HG02973 (cell line): Measurements from ENCODE around the gene PPP2R3B.
"Not testable (repeated sequence)": the region's sequence is repeated elsewhere in the genome, so short reads cannot be mapped to it uniquely, and the experiment has no call there.

Experiments
- ATAC-seq: cut with Tn5 transposase; IDR thresholded peaks from one replicate; pipeline ENCODE4 v1.9.1; 2021; ENCODE audit warnings: moderate library complexity; ENCODE audit not compliant: unreplicated experiment

The PPP2R3B gene

DNA sequence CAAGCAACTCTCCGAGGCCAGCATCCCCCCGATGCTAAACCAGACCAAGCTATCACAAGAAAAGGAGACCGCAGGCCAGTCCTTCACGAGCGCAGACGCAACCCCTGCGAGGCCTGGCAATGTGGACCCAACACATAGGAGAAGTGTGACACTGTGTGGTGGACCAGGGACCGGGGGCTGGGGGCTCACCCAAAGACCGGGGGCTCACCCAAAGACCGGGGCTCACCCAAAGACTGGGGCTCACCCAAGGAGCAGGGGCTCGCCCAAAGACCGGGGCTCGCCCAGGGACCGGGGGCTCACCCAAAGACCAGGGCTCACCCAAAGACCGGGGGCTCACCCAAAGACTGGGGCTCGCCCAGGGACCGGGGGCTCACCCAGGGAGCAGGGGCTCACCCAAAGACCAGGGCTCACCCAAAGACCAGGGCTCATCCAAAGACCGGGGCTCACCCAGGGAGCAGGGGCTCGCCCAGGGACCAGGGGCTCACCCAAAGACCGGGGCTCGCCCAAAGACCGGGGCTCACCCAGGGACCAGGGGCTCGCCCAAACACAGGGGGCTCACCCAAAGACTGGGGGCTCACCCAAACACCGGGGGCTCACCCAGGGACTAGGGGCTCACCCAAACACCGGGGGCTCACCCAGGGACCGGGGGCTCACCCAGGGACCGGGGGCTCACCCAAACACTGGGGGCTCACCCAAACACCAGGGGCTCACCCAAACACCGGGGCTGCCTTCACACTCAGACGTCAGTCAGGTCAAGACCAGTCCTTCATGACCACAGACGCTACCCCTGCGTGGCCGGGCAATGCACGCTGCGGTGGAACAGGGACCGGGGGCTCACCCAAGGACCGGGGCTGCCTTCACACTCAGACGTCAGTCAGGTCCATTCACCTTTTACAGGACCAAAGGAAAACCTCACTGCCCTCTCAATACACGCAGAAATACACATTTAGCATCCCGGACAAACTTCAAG, 32.9 kb downstream of the PPP2R3B start:
- no peak for ATAC-seq

GRCh38 chrX:352582-353314, 34.0 kb downstream of the PPP2R3B start:
- no peak for ATAC-seq

- no peak for ATAC-seq
Observed at GRCh38 chrX:352181-352580, 34.5 kb downstream of the PPP2R3B start.

GRCh38 chrX:351736-352135, 35.0 kb downstream of the PPP2R3B start:
- ATAC-seq: no peak

DNA sequence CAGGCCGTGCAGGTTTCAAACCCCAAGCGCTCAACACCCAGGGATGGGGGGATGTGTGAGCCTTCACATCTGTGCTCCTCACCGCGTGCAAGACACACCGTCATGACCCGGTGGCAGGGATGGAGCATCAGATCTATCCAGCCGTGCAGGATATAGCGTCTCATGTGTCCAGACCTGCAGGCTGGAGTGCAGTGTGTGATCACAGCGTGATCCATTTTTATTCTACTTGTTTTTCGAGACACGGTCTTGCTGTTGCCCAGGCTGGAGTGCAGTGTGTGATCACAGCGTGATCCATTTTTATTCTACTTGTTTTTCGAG, 35.4 kb downstream of the PPP2R3B start:
- ATAC-seq: not testable (repeated sequence)

DNA sequence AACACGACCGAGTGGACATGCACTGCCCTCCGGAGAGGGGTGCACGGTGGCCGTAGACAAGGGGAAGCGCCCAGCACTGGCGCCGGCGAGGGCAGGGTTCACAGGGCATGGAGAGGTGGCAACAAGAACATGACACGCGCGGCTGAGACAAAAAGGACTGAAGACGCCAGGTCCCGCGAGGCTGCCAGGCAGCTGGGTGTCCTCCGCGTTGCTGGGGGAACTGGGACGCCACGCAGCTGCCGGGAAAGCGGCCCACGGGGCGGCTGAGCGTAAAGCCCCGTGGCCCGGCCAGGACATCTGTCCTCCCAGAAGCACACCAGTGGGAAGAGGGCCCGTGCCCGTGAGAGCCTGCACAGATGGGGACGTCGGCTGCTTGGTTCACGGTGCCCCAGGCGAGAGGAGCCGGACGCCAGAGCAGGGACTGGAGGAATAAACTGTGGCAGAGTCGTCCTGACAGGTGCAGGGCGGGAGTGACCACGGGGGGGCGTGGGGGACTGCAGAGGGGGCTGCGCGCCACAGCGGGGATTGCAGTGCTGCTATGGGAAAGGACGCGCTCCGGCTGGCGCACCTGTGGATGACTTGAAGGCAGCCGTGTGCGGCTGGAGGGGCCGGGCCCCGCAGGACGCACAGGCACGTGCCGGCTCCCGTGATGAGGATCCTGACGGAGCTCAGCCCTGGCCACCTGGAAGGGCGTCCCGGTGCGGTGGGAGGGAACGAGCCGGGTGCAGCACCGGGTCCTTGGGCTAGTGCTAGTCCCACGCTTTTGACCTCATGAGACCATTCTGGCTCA, 36.0 kb downstream of the PPP2R3B start:
- no peak for ATAC-seq

DNA sequence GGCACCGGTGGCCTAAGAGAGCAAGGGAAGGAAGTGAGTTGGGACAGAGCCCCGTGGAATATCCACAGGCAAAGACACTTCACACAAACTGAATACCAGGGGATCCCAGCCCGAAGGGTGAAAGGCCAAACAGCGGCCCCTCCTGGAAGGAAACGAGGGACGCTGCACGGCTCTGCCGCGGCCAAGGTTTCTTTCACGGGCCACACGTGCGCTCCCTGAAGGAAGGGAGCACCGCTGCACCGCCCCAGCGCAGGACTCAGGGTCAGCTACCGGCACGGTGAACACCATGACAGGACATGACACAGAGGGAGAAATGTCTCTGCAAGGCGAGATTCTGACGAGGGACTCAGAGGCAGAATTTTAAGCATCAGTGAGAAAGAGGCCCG, 36.6 kb downstream of the PPP2R3B start:
- ATAC-seq: no peak

GRCh38 chrX:349702-350101, 37.0 kb downstream of the PPP2R3B start:
- no peak for ATAC-seq

- no peak for ATAC-seq
Observed at GRCh38 chrX:349196-349595, 37.5 kb downstream of the PPP2R3B start.

- ATAC-seq: no peak
Observed at GRCh38 chrX:348461-349117, 38.1 kb downstream of the PPP2R3B start.

DNA sequence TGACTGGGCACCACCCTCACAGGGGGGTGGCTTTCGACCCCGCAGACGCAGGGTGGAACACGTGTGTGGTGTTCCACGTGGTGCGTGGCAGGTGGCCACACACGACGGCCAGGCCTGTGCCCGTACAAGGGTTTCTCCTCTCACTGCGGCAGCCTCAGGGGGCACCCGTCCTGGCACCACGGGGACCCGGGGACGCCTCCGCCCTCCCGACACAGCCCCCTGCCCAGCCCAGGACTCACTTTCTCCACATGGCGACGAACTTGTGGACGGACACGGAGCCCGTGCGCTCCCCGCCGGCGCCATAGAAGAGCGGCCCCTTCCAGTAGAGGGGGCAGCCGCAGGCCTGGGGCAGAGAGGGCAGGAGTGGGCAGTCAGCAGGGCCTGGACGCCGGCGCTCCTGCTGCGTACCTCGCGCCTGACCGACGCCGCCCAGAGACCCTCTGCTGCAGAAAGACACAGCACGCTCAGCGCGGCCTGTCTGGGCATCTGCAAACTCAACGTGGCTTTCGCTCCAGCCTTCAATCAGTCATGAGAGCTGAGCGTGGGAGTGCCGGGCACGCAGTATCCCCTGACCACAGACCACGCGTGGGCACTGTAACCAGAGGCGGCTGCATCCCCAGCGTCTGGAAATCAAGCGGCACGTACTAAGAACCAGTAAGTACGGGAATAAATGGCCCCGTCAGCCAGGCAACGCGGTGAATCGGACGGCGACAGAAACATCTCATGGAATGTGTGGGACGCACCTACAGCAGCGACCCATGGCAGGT, 39.2 kb downstream of the PPP2R3B start:
- ATAC-seq: no peak

DNA sequence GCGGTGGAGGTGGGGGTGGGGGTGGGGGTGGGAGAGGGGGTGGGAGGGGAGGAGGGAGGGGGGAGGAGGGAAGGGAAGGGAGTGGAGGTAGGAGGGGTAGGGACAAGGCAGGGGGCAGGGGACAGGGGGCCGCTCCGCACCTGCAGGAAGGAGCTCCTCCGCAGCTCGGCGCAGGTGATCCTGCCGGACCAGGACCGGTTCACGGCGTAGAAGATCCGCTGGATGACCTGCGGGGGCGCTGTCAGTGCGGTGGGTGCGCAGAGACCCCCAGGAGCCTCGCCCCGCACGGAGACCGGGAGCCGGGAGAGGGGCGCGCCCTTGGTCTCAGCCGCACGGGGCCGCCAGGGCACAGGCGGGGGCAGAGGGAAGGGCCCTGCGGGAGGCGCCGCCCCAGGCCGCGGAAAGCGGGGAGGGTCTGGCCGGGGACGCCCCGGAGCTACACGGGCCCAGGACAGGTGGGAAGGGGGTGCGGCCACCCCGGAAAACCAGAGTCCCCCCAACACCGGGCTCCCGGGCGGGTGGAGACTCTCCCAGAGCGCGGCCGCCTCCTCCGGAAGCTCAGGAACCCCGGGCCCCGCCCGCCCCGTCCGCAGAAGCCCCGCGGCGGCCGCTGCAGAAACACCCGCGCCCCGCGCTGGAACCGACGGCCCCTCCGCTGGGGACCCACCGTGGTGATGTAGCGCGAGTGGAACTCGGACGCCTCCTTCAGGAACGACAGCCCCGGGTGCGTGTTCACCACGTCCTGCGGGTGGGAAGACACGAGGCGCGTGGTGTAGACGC, 40.5 kb downstream of the PPP2R3B start:
- no peak for ATAC-seq

DNA sequence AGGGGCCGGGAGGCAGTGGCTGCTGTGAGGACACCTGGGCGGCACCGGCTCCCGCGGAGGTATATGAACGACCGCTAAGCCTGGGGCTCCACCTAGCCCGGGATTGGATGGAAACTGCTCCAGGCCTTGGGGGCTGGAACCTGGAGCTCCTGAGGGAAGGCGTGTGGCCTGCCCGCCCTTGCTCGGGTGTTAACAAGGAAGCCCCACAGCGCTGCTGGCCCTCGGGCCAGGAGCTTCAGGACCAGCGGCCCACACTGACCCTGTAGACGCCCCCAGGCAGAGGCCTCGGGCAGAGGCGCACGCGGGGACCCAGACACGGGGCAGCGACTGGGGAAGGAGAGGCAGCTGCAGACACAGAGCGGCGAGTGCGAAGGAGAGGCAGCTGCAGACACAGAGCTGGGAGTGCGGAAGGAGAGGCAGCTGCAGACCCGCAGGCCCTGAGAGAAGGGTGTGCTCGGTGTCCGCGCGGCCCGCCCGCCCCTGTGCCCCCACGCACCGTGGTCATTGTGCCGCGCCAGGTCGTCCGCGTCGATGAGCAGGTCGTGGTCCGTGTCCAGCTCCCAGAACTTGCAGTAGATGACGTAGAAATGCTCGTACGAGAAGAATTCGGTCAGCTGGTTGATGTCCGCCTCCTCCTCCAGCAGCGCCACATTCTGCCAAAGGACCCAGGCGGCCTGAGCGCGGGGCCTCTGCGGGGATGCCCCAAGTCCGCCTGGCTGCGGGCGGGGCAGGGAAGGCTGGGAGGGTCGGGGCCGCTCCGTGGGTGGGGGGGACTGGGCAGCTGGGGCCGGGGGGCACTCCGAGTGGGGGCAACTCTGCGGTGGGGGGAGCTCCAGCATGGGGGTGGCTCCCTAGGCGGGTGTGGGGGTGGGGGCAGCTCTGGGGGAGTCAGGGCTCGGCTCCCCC, 41.4 kb downstream of the PPP2R3B start:
- no peak for ATAC-seq

- no peak for ATAC-seq
Observed at GRCh38 chrX:344371-344901, 42.3 kb downstream of the PPP2R3B start.

DNA sequence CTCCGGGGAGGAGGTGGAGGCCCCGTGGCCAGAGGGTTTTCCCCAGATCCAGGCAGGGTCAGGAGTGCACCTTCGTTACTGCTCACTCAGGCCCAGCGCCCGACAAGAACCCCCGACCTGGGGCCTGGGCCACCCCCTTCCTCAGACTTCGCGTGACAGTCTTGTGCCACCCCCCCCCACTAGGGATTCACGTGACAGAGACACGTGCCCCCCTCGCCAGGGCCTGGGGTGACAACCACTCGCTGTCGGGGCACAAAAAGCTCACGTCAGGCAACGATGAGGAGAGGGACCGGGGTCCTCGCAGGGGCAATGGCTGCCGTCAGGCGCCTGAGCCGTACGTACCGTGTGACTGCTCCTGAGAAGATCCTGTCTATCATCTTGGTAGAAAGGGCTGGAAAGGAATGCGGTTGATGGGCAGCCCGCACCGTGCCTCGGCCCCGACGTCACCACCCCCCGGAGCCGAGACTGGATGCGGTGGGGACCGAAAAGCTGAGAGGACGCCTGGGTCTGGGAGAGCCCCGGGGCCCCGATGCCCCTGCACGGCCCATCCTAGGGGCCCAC, 45.1 kb downstream of the PPP2R3B start:
- ATAC-seq: no peak

DNA sequence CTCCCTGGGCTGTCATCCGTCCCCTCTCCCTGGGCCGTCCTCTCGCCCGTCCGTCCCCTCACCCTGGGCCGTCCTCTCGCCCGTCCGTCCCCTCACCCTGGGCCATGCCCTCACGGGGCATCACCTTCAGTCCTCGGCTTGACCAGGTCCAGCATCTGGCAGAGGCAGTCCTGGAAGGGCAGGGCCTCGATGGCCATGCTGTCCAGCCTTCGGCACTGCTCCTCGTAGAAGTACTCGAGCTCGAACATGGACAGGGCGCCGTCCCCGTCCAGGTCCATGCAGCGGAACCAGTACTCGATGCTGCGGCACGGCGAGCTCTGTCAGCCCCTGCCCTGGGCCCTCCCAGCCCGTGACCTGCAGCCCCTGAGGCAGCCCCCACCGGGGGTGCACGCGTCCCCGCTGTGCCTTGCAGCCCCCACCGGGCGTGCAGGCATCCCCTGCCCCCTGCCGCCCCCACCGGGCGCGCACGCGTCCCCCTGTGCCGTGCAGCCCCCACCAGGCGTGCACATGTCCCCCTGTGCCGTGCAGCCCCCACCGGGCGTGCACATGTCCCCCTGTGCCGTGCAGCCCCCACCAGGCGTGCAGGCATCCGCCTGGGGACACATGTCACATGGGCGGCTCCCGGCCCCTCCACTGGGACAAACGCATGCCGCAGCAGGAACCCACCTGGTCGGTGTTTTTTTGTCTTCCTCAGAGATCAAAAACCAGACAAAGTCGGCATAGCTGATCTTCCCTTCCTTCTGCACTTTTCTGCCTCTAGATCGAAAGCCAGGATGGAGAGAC, 45.9 kb downstream of the PPP2R3B start:
- no peak for ATAC-seq

DNA sequence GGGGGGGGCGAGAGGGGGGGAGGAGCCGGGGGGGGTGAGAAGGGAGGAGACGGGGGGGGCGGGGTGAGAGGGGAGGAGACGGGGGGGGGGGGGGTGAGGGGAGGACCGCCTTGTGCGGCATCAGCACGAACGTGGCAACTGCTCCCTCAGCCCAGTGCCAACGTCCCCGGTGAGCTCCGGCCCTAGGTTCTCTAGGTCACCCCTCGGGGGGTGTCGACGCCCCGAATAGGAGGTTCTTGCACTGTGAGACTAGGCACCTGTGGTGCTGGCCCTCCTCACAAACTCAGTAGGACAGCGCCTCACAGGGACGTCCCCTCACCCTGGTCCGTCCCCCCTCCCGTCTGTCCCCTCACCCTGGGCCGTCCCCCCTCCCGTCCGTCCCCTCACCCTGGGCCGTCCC, 46.6 kb downstream of the PPP2R3B start:
- no peak for ATAC-seq
